Mesenchymal stem cell (in vitro differentiated cells and primary cell): ENCODE measurements around the gene DST.

Experiments used
- DNase-seq: peaks from one replicate; pipeline ENCODE4 v3.0.0-alpha.2; 2013
- H2AFZ ChIP-seq: one replicate; pipeline ENCODE4 v1.6.1; 2013; ENCODE audit warnings: low read depth, mild to moderate bottlenecking, control low read depth, inconsistent platforms, low read length, moderate library complexity
- H2AK5ac ChIP-seq: 2 replicates; pipeline ENCODE4 v1.6.1; 2013; ENCODE audit warnings: low read length, moderate library complexity, mild to moderate bottlenecking, inconsistent platforms; ENCODE audit not compliant: severe bottlenecking
- H2BK120ac ChIP-seq: one replicate; pipeline ENCODE4 v1.6.1; 2013; ENCODE audit warnings: low read depth, mild to moderate bottlenecking, inconsistent platforms, low read length, moderate library complexity
- H2BK12ac ChIP-seq, 2 experiments: one replicate each; pipeline ENCODE4 v1.6.1; 2013; ENCODE audit warnings: inconsistent platforms in 2 of 2, low read length in 2 of 2, mild to moderate bottlenecking in 2 of 2, moderate library complexity in 2 of 2, control low read depth in 1 of 2
- H2BK15ac ChIP-seq: one replicate; pipeline ENCODE4 v1.6.1; 2013; ENCODE audit warnings: mild to moderate bottlenecking, low read depth, inconsistent platforms; ENCODE audit not compliant: poor library complexity, severe bottlenecking
- H2BK5ac ChIP-seq: 2 replicates; pipeline ENCODE4 v1.6.1; 2013; ENCODE audit warnings: low read depth, mild to moderate bottlenecking, low read length, control low read depth, inconsistent platforms; ENCODE audit not compliant: poor library complexity, severe bottlenecking
- H3K14ac ChIP-seq, 2 experiments: one replicate each; pipeline ENCODE4 v1.6.1; 2013; ENCODE audit warnings: inconsistent platforms in 2 of 2, low read length in 2 of 2, control low read depth in 1 of 2, mild to moderate bottlenecking in 1 of 2, moderate library complexity in 1 of 2
- H3K18ac ChIP-seq, 2 experiments: one replicate each; pipeline ENCODE4 v1.6.1; 2013; ENCODE audit warnings: inconsistent platforms in 2 of 2, low read length in 2 of 2, control low read depth in 1 of 2, low read depth in 1 of 2, mild to moderate bottlenecking in 1 of 2
- H3K23ac ChIP-seq, 2 experiments: one replicate each; pipeline ENCODE4 v1.6.1; 2013; ENCODE audit warnings: inconsistent platforms in 2 of 2, low read length in 2 of 2, mild to moderate bottlenecking in 2 of 2, moderate library complexity in 2 of 2, control low read depth in 1 of 2
- H3K27ac ChIP-seq: 2 replicates; pipeline ENCODE4 v1.5.1; 2013; ENCODE audit warnings: mild to moderate bottlenecking, moderate library complexity, low read length, control low read depth, inconsistent platforms; ENCODE audit not compliant: poor library complexity, severe bottlenecking
- H3K27me3 ChIP-seq, 2 experiments: 2 replicates each; pipeline versions ENCODE4 v1.6.1 to v1.7.0; 2013; ENCODE audit warnings: low read length in 2 of 2, mild to moderate bottlenecking in 2 of 2, moderate library complexity in 2 of 2, control low read depth in 1 of 2, inconsistent platforms in 1 of 2; ENCODE audit not compliant: control insufficient read depth in 1 of 2, insufficient read depth in 1 of 2
- H3K36me3 ChIP-seq, 2 experiments: 2 replicates each; pipeline versions ENCODE4 v1.6.1 to v1.7.0; 2013; ENCODE audit warnings: low read length in 2 of 2, control low read depth in 1 of 2, inconsistent platforms in 1 of 2, low read depth in 1 of 2, mild to moderate bottlenecking in 1 of 2; ENCODE audit not compliant: insufficient read depth in 2 of 2, control insufficient read depth in 1 of 2
- H3K4ac ChIP-seq, 2 experiments: one replicate each; pipeline ENCODE4 v1.6.1; 2013; ENCODE audit warnings: inconsistent platforms in 2 of 2, low read length in 2 of 2, mild to moderate bottlenecking in 2 of 2, moderate library complexity in 2 of 2, control low read depth in 1 of 2, low read depth in 1 of 2
- H3K4me1 ChIP-seq: 2 replicates; pipeline ENCODE4 v1.6.1; 2013; ENCODE audit warnings: low read depth, low read length, control low read depth; ENCODE audit not compliant: control insufficient read depth, insufficient read depth
- H3K4me2 ChIP-seq: 2 replicates; pipeline ENCODE4 v1.6.1; 2013; ENCODE audit warnings: low read length, mild to moderate bottlenecking, inconsistent platforms; ENCODE audit not compliant: poor library complexity, severe bottlenecking
- H3K4me3 ChIP-seq, 2 experiments: 2 replicates each; pipeline versions ENCODE4 v1.5.1 to v1.7.0; 2013; ENCODE audit warnings: low read length in 2 of 2, mild to moderate bottlenecking in 2 of 2, control low read depth in 1 of 2, low read depth in 1 of 2; ENCODE audit not compliant: insufficient read depth in 1 of 2
- H3K79me1 ChIP-seq: replicated peaks from 2 replicates; pipeline ENCODE4 v1.6.1; 2013; ENCODE audit warnings: mild to moderate bottlenecking, control low read depth, low read length, inconsistent platforms; ENCODE audit not compliant: poor library complexity, severe bottlenecking
- H3K9ac ChIP-seq: 2 replicates; pipeline ENCODE4 v1.7.0; 2013; ENCODE audit warnings: mild to moderate bottlenecking, low read length, moderate library complexity
- H3K9me3 ChIP-seq: 2 replicates; pipeline ENCODE4 v1.7.0; 2013; ENCODE audit warnings: mild to moderate bottlenecking, low read length; ENCODE audit not compliant: control insufficient read depth
- H4K8ac ChIP-seq: one replicate; pipeline ENCODE4 v1.6.1; 2013; ENCODE audit warnings: inconsistent platforms, mild to moderate bottlenecking, low read length, moderate library complexity
- H4K91ac ChIP-seq: one replicate; pipeline ENCODE4 v1.6.1; 2013; ENCODE audit warnings: mild to moderate bottlenecking, low read length, inconsistent platforms
- WGBS: methylation state at CpG from one replicate; pipeline ENCODE4 v1.1.7; 2013; ENCODE audit warnings: mixed read lengths; 5-methylcytosine and 5-hydroxymethylcytosine counted together

DST gene

GRCh38 chr6:56683882-56684281 lies 41.2 kb upstream of the DST start:
- H3K4me2 ChIP-seq: no peak overlapping the region
- peak overlapping the region in 1 of 2 experiments; percentile 1 for H3K4me3 ChIP-seq
- no peaks in the 10 kb centered on the region for H3K9me3 ChIP-seq
- H2AK5ac ChIP-seq: no peak overlapping the region
- no peak overlapping the region for H2BK15ac ChIP-seq
- peaks cover 0 to 22% of the 10 kb centered on the region in 2 experiments for H3K36me3 ChIP-seq
- DNase-seq: peak; percentile 95
- no peak overlapping the region for H2BK5ac ChIP-seq
- H3K4me1 ChIP-seq: peaks cover 3% of the 10 kb centered on the region
- 77% methylated on average over 1 of the region's 1 CpG for WGBS
- no peak overlapping the region for H3K23ac ChIP-seq
- H3K27ac ChIP-seq: no peak overlapping the region
- no peak overlapping the region for H2BK12ac ChIP-seq
- no peak overlapping the region for H3K14ac ChIP-seq
- no peak overlapping the region for H3K18ac ChIP-seq
- H3K4ac ChIP-seq: no peak overlapping the region
- no peaks in the 10 kb centered on the region for H3K27me3 ChIP-seq
- no peak overlapping the region for H4K8ac ChIP-seq
- peak overlapping the region; percentile 56 for H3K9ac ChIP-seq
- peaks cover 4% of the 10 kb centered on the region for H3K79me1 ChIP-seq
- no peak overlapping the region for H2AFZ ChIP-seq
- no peak overlapping the region for H4K91ac ChIP-seq
- no peak overlapping the region for H2BK120ac ChIP-seq

DNA sequence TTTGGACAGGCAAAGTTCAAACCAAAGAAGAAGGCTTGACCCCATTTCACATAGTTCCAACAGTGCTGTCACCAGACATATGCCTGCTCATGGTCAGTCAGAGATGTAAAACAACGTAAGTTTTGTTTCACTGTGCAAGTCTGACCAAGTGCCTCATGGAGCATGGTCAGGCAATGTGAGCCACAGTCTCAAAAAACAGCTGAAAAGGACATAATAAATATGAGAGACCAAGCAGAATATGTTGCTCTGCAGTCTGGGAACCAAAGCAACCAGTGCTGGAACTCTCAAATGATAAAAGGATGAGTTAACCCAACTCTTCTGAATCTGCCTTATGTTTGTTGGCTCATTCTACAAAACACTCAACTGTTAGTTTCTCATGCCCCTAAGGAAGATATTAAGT lies 39.9 kb upstream of the DST start:
- H3K4ac ChIP-seq: no peak overlapping the region
- no peak overlapping the region for H2AK5ac ChIP-seq
- H3K4me3 ChIP-seq: no peak overlapping the region
- H3K9me3 ChIP-seq: no peaks in the 10 kb centered on the region
- no peak overlapping the region for H2BK15ac ChIP-seq
- no peak overlapping the region for H3K14ac ChIP-seq
- H4K8ac ChIP-seq: no peak overlapping the region
- H3K4me1 ChIP-seq: peaks cover 3% of the 10 kb centered on the region
- no peak overlapping the region for H2BK12ac ChIP-seq
- no peak overlapping the region for H3K23ac ChIP-seq
- no peak overlapping the region for H4K91ac ChIP-seq
- no peak for DNase-seq
- no peaks in the 10 kb centered on the region for H3K27me3 ChIP-seq
- H3K27ac ChIP-seq: no peak overlapping the region
- peaks cover 3 to 22% of the 10 kb centered on the region in 2 experiments for H3K36me3 ChIP-seq
- H2BK5ac ChIP-seq: no peak overlapping the region
- WGBS: 100% methylated on average over 1 of the region's 1 CpG
- no peak overlapping the region for H2AFZ ChIP-seq
- H2BK120ac ChIP-seq: no peak overlapping the region
- no peak overlapping the region for H3K18ac ChIP-seq
- peaks cover 4% of the 10 kb centered on the region for H3K79me1 ChIP-seq
- H3K9ac ChIP-seq: no peak overlapping the region
- H3K4me2 ChIP-seq: no peak overlapping the region

DNA sequence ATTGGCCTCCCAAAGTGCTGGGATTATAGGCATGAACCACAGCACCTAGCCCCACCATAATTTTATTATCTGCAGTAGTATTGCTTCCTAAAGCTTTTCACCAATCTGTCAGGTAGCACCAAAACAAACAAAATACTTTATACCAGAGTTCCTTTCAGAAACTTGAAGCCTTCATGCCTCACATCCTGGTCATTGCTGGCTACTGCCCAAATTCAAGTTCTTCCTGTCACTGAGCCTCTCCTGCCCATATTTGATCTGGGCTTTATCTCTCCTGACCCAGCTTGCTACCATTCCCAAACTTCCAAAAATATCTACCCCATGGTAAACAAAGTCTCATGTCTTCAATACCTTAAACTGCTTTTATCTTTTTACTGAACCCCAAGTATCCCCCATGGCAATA lies 34.9 kb upstream of the DST start:
- Histone ChIP-seq H2BK12ac (no peak overlapping the region), H3K4me2 (no peak overlapping the region), H4K91ac (no peak overlapping the region), H3K27me3 (no peaks in the 10 kb centered on the region), H2BK5ac (no peak overlapping the region), H3K4me1 (peaks cover 3% of the 10 kb centered on the region), H3K79me1 (peaks cover 4% of the 10 kb centered on the region), H2AFZ (no peak overlapping the region), H2AK5ac (no peak overlapping the region), H3K9ac (no peak overlapping the region), H3K14ac (no peak overlapping the region), H4K8ac (no peak overlapping the region), H3K4me3 (no peak overlapping the region), H3K18ac (no peak overlapping the region), H3K36me3 (peaks cover 7 to 14% of the 10 kb centered on the region in 2 experiments), H3K9me3 (no peaks in the 10 kb centered on the region), H2BK15ac (no peak overlapping the region), H3K4ac (no peak overlapping the region), H3K27ac (no peak overlapping the region), H2BK120ac (no peak overlapping the region), H3K23ac (no peak overlapping the region)
- no peak for DNase-seq

DNA sequence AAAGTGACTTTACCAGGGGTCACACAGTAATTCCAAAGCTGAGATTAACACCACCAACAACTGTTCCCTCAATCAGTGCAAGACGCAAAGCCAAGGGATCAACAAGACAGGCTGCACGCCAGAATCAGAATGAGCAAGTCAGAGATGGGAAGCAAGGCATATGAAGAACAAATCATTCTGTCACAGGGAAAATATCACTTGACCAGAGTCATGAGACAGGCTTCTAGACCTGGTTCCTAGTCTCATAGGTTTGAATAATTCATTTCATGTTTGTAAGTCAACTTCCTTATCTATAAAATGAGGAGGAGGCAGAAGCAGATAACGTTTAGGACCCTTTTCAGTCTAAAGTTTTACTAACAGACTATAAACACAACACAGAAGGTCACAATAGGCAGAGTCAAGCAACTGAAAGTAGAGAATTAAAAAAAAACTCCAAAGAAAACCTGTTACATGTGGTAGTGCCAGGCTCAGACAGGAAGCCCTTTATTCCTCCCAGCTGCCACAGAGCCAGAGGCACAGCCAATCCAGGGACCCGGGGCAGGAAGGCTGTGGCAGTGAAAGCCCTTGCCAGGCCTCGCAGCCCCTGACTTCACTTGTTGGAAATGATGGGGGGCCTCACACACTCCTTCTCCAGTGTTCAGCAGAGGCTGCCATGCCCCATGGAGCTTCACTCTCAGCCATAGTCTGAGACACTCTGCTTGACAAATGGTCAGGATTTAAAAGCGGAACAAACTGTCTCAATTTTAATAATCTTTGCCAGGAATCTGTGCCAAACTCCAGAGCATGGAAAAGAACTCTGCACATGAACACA lies 29.2 kb upstream of the DST start:
- no peak overlapping the region for H2BK5ac ChIP-seq
- peak overlapping the region; percentile 23 for H2AK5ac ChIP-seq
- H3K18ac ChIP-seq: peak overlapping the region; percentile 69 to 71
- H3K4ac ChIP-seq: no peak overlapping the region
- H3K23ac ChIP-seq: peak overlapping the region in 1 of 2 experiments; percentile 57
- peak overlapping the region; percentile 89 for H4K8ac ChIP-seq
- DNase-seq: no peak
- H3K4me1 ChIP-seq: peaks cover 6% of the 10 kb centered on the region
- H3K79me1 ChIP-seq: peaks cover 3% of the 10 kb centered on the region
- no peaks in the 10 kb centered on the region for H3K27me3 ChIP-seq
- H2BK120ac ChIP-seq: no peak overlapping the region
- peak overlapping the region; percentile 30 for H3K9ac ChIP-seq
- peak overlapping the region in 1 of 2 experiments; percentile 89 for H2BK12ac ChIP-seq
- no peak overlapping the region for H3K14ac ChIP-seq
- no peak overlapping the region for H2AFZ ChIP-seq
- peak overlapping the region; percentile 22 for H3K27ac ChIP-seq
- peak overlapping the region; percentile 66 for H4K91ac ChIP-seq
- no peak overlapping the region for H3K4me2 ChIP-seq
- H3K9me3 ChIP-seq: no peaks in the 10 kb centered on the region
- no peak overlapping the region for H3K4me3 ChIP-seq
- WGBS: 95% methylated on average over 5 of the region's 6 CpGs
- H3K36me3 ChIP-seq: peaks cover 0 to 24% of the 10 kb centered on the region in 2 experiments
- no peak overlapping the region for H2BK15ac ChIP-seq
